ENCODE data around the gene IPP.

The IPP gene

DNA sequence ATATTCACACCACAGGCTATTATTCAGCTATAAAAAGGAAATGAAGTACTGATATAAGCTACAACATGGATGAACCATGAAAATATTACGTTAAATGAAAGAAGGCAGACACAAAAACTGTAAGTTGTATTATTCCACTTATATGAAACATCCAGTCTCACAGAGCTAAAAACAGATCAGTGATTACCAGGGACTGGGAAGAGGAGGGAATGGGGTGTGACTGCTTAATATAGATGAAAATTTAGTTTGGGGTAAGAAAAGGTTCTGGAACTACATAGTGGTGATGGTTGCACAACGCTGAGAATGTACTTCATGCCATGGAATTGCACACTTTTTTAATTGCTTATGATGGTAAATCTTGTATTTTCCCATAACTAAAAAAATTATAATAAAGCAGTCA is 83.6 kb downstream of the IPP start:
- TF ChIP-seq, protein P1, sequence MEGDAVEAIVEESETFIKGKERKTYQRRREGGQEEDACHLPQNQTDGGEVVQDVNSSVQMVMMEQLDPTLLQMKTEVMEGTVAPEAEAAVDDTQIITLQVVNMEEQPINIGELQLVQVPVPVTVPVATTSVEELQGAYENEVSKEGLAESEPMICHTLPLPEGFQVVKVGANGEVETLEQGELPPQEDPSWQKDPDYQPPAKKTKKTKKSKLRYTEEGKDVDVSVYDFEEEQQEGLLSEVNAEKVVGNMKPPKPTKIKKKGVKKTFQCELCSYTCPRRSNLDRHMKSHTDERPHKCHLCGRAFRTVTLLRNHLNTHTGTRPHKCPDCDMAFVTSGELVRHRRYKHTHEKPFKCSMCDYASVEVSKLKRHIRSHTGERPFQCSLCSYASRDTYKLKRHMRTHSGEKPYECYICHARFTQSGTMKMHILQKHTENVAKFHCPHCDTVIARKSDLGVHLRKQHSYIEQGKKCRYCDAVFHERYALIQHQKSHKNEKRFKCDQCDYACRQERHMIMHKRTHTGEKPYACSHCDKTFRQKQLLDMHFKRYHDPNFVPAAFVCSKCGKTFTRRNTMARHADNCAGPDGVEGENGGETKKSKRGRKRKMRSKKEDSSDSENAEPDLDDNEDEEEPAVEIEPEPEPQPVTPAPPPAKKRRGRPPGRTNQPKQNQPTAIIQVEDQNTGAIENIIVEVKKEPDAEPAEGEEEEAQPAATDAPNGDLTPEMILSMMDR (IDR thresholded peaks at IDR 0.05; ENCODE audit: low read depth, low read length, missing control alignments) = no peak

DNA sequence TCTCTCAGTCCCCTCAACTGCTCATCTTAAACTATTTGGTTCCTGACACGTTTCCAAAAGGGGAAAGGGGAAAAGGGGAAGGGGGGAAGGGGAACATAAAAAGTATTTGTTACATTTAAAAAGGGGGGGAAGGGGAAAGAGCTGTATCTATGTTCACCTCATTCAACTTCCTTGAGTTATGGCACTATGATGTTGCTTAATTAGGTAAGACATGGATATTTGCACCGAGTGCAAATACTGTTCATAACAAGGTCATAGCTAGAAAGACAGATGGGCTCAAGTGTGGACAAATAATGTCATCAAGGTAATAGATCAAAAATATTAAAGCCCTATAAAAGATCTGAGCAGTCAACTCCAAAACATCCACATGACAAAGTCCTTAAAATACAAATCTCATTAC is 90.1 kb downstream of the IPP start:
- H3K4me3 ChIP-seq (replicated peaks; ENCODE audit: low read depth, low read length) = no peak overlapping the region
- no peak for DNase-seq (ENCODE audit: extremely low read depth, low read depth)
- TF ChIP-seq, protein P1 (IDR thresholded peaks at IDR 0.05; ENCODE audit: low read depth, low read length, missing control alignments) = no peak

More for the DNA sequence above, 83.6 kb downstream of the IPP start:
- DNase-seq (ENCODE audit: extremely low read depth, low read depth) = no peak
- no peak overlapping the region for H3K4me3 ChIP-seq (replicated peaks; ENCODE audit: low read depth, low read length)

DNA sequence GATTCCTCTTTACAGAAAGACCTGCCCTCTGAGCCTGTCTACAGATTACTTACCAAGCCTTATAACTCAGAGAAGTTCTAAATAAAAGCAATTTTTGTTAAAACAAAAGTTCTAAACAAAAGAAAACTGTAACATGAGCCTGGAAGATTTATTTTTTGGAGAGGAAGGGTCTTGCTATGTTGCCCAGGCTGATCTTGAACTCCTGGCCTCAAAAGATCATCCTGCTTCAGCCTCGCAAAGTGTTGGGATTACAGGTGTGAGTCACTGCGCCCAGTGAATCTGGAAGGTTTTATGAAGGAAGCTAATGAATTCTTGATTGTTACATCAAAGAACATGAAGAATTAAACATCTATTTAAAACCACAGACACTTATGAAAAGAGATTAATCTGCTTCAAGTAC is 91.2 kb downstream of the IPP start:
- H3K4me3 ChIP-seq (replicated peaks; ENCODE audit: low read depth, low read length) = no peak overlapping the region
- TF ChIP-seq, protein P1 (IDR thresholded peaks at IDR 0.05; ENCODE audit: low read depth, low read length, missing control alignments) = no peak
- no peak for DNase-seq (ENCODE audit: extremely low read depth, low read depth)

DNA sequence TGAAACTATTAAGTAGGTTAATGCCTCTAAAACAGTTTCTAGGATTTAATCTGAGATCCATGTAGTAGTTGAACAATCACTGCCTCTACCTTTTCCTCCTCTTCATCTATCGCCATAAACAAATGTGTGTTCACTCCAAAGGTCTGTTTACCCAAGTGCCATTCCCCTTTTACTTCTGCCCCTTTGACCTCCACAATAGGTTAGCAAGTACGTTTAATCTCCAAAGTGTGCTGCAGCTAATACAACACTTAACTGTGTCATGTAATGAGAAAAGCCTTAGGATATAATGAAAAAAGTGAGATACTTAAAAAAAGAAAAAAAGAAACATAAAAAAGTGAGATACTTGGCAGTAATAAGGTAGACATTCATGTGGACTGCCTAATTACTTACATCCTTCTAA is 92.3 kb downstream of the IPP start:
- H3K4me3 ChIP-seq (replicated peaks; ENCODE audit: low read depth, low read length) = no peak overlapping the region
- DNase-seq (ENCODE audit: extremely low read depth, low read depth) = no peak
- TF ChIP-seq, protein P1 (IDR thresholded peaks at IDR 0.05; ENCODE audit: low read depth, low read length, missing control alignments) = no peak

DNA sequence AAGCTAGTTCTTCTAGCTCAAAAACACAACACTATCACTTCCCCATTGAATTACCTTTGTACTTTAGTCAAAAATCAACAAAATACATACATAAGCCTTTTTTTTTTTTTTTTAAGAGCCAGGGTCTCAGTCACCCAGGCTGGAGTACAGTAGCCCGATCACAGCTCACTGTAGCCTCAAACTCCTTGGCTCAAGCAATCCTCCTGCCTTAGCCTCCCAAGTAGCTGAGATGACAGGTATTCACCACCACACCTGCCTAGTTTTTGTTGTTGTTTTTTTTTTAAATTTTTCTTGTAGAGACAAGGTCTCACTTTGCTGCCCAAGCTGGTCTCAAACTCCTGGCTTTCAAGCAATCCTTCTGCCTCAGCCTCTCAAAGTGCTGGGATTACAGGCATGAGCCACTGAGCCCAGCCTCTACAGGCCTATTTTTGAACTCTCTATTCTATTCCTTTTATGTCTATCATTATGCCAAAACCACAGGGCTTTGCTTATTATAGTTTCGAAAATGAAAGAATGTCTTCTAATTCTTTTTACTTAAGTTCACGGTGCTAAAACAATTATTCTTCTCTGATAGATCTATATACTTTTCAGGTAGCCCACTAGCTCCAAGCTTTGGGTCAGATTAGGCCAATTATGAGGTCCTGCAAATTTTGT is 93.8 kb downstream of the IPP start:
- TF ChIP-seq, protein P1 (IDR thresholded peaks at IDR 0.05; ENCODE audit: low read depth, low read length, missing control alignments) = no peak
- no peak overlapping the region for H3K4me3 ChIP-seq (replicated peaks; ENCODE audit: low read depth, low read length)
- no peak for DNase-seq (ENCODE audit: extremely low read depth, low read depth)

DNA sequence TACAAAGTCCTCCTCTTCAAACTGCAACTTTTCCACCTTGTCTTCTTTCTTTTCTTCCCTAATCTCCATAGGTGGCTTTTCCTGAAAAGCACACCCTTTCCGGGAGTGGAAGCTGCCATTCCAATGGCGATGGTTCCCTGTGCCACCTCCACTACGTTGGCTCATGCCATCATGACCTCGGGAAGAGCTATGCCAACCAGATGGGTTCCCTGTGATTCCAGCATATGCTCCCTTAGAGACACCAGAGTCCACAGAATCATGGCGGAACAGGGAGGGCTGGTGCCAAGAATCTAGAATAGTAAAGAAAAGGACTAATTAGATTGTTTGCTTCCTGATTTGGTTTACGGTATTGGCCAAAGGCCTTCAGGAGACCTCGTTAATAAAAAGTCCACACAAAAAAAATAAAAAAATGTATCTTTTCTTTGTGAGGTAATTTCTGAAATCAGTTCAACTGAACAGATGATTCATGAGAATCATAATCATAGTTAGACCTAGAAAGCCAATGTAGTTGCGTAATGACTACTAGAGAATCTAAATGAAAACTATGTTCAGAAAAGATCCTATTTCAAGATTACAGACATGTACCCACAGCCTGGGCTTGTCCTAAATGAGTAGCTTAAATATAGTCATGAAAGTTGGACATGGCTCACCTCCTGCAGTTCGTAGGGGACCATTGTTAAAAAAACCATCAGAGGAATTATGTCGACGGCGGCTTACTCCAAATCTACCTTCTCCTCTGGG is 95.7 kb downstream of the IPP start:
- H3K4me3 ChIP-seq (replicated peaks; ENCODE audit: low read depth, low read length) = no peak overlapping the region
- no peak for DNase-seq (ENCODE audit: extremely low read depth, low read depth)
- TF ChIP-seq, protein P1 (IDR thresholded peaks at IDR 0.05; ENCODE audit: low read depth, low read length, missing control alignments) = no peak

All from HFF-Myc (cell line).